ENCODE data around the gene KRTCAP3. TPM values are rescaled to one million over a fixed set of nuclear protein-coding genes. Genes with fewer than 3 reads are reported as not detected.
A peak's percentile ranks its signal among the peaks of the same experiment; 100 is the strongest.

Gene KRTCAP3
- total and polyA plus RNA-seq, 9 of the 15 experiments (the other 6 are each of a cell fraction or from before 2014, with no cell fraction given), result 0.24 to 1.4 (median 0.73) TPM

DNA sequence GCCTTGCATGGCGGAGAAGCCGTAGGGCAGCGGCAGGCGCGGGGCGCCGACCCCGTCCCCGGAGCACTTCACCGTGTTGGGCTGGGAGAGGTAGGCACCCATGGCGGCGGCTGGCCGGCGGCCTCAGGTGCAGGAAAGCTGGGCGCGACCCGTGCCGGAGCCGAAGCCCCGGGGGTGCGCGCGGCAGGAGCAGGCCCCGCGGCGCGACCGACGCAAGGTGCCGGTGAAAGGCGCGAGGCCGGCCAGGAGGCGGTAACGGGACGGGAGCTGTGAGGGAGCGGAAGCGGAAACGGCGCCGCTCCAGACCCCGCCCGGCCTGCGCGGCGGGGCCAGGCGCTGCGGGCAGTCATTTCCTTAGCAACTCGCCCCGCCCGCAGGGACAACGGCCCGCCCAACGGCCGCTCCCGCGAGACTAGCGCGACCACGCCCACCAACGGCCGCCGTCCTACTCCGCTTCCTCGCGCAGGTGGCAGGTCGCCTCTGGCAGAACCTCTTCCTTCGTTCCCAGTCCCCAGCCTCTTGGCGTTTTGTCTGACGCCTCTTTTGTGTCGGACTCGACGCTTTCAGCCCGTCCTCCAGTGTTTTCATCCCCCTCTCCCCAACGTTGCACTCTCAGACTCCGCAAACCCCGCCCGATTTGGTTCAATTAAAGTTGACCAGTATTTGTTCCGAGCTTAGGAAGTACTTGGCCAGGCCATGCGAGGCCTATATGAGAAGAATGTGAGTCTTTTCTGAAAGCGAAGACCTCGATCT is 32.7 kb upstream of the KRTCAP3 start, which contains the start of gene PPM1G (continued):
- TF ChIP-seq UBTF (IDR thresholded peaks at IDR 0.05; ENCODE audit: borderline replicate concordance in 1 of 2, low read depth in 2 of 2, low read length in 2 of 2) (peak in 1 of 2 experiments; percentile 80; a peak in 1 of 4 replicates), KDM2B (CRISPR knock-in tag; IDR thresholded peaks at IDR 0.05) (no peak), CBX1 (IDR thresholded peaks at IDR 0.05; ENCODE audit: low read depth) (peak; percentile 86), TCF7L2 (IDR thresholded peaks at IDR 0.05; ENCODE audit: low read depth, low read length) (no peak), FOXK1 (CRISPR knock-in tag; IDR thresholded peaks at IDR 0.05; ENCODE audit: borderline replicate concordance) (0 out of 2 replicates have a peak, but pooled peaks have one; percentile 88), MAFG (tag; conservative IDR thresholded peaks at IDR 0.05) (no peak), ZNF398 (CRISPR knock-in tag; IDR thresholded peaks at IDR 0.05) (no peak), ZNF589 (CRISPR knock-in tag; IDR thresholded peaks at IDR 0.05; ENCODE audit: low read depth) (peak; percentile 62; the same call in 1 of the 2 replicates), MYC (IDR thresholded peaks at IDR 0.05; ENCODE audit: low read depth, low read length) (peak; percentile 72; the same call in 1 of the 2 replicates), MYC (CRISPR knock-in tag; IDR thresholded peaks at IDR 0.05; ENCODE audit: borderline replicate concordance, low read depth) (0 out of 2 replicates have a peak, but pooled peaks have one; percentile 55), ZBTB11 (CRISPR knock-in tag; IDR thresholded peaks at IDR 0.05) (peak in 2 of 3 experiments; percentile 38 to 93; a peak in 3 of 6 replicates), ZNF75A (CRISPR knock-in tag; IDR thresholded peaks at IDR 0.05) (peak; percentile 52; the same call in 1 of the 2 replicates), BMI1 (IDR thresholded peaks at IDR 0.05; ENCODE audit: low read length) (no peak)
- TF ChIP-seq, protein P1, sequence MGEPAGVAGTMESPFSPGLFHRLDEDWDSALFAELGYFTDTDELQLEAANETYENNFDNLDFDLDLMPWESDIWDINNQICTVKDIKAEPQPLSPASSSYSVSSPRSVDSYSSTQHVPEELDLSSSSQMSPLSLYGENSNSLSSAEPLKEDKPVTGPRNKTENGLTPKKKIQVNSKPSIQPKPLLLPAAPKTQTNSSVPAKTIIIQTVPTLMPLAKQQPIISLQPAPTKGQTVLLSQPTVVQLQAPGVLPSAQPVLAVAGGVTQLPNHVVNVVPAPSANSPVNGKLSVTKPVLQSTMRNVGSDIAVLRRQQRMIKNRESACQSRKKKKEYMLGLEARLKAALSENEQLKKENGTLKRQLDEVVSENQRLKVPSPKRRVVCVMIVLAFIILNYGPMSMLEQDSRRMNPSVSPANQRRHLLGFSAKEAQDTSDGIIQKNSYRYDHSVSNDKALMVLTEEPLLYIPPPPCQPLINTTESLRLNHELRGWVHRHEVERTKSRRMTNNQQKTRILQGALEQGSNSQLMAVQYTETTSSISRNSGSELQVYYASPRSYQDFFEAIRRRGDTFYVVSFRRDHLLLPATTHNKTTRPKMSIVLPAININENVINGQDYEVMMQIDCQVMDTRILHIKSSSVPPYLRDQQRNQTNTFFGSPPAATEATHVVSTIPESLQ (CRISPR knock-in tag; IDR thresholded peaks at IDR 0.05), result peak; percentile 93
- TF ChIP-seq, protein P2, sequence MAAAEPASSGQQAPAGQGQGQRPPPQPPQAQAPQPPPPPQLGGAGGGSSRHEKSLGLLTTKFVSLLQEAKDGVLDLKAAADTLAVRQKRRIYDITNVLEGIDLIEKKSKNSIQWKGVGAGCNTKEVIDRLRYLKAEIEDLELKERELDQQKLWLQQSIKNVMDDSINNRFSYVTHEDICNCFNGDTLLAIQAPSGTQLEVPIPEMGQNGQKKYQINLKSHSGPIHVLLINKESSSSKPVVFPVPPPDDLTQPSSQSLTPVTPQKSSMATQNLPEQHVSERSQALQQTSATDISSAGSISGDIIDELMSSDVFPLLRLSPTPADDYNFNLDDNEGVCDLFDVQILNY (CRISPR knock-in tag; IDR thresholded peaks at IDR 0.05), result no peak
